H9 (cell line): ENCODE results near the gene DLG1. TPM values are rescaled to one million over a fixed set of nuclear protein-coding genes. Genes with fewer than 3 reads are reported as not detected.

Experiments
- DNase-seq: peaks from one replicate; pipeline ENCODE4 v3.0.0-alpha.2; 2017
- H2AFZ ChIP-seq: one replicate; pipeline ENCODE4 v1.6.1; 2013; ENCODE audit warnings: mild to moderate bottlenecking, low read length, control low read depth, moderate library complexity
- H2AK5ac ChIP-seq: 2 replicates; pipeline ENCODE4 v1.6.1; 2013; ENCODE audit warnings: low read length, control low read depth, mixed read lengths; ENCODE audit not compliant: insufficient read length
- H2BK120ac ChIP-seq: one replicate; pipeline ENCODE4 v1.6.1; 2013; ENCODE audit warnings: low read depth, mild to moderate bottlenecking, low read length, control low read depth, inconsistent platforms; ENCODE audit not compliant: poor library complexity, severe bottlenecking
- H2BK12ac ChIP-seq: 2 replicates; pipeline ENCODE4 v1.6.1; 2013; ENCODE audit warnings: low read length, control low read depth, mixed read lengths, low read depth; ENCODE audit not compliant: insufficient read length
- H2BK15ac ChIP-seq: 2 replicates; pipeline ENCODE4 v1.6.1; 2013; ENCODE audit warnings: low read depth, low read length, control low read depth
- H2BK20ac ChIP-seq: one replicate; pipeline ENCODE4 v1.6.1; 2013; ENCODE audit warnings: low read depth, mild to moderate bottlenecking, low read length, control low read depth, inconsistent platforms; ENCODE audit not compliant: poor library complexity, severe bottlenecking
- H2BK5ac ChIP-seq: 2 replicates; pipeline ENCODE4 v1.6.1; 2013; ENCODE audit warnings: low read length, control low read depth, mixed read lengths; ENCODE audit not compliant: insufficient read length
- H3K14ac ChIP-seq: 2 replicates; pipeline ENCODE4 v1.6.1; 2013; ENCODE audit warnings: low read length, control low read depth; ENCODE audit not compliant: insufficient read depth
- H3K18ac ChIP-seq: 2 replicates; pipeline ENCODE4 v1.6.1; 2013; ENCODE audit warnings: low read depth, mild to moderate bottlenecking, mixed read lengths, low read length, control low read depth; ENCODE audit not compliant: insufficient read length
- H3K23ac ChIP-seq: 2 replicates; pipeline ENCODE4 v1.6.1; 2013; ENCODE audit warnings: low read length, control low read depth, mixed read lengths, low read depth; ENCODE audit not compliant: insufficient read length
- H3K23me2 ChIP-seq: 2 replicates; pipeline ENCODE4 v1.6.1; 2013; ENCODE audit warnings: low read depth, mild to moderate bottlenecking, mixed read lengths, low read length, control low read depth; ENCODE audit not compliant: insufficient read length, poor library complexity, severe bottlenecking
- H3K27ac ChIP-seq: 2 replicates; pipeline ENCODE4 v1.5.1; 2013; ENCODE audit warnings: low read length, control low read depth, mixed read lengths, low read depth; ENCODE audit not compliant: insufficient read length
- H3K27me3 ChIP-seq: 2 replicates; pipeline ENCODE4 v1.6.1; 2013; ENCODE audit warnings: low read length, control low read depth, inconsistent platforms; ENCODE audit not compliant: insufficient read depth
- H3K4ac ChIP-seq: 2 replicates; pipeline ENCODE4 v1.6.1; 2013; ENCODE audit warnings: low read depth, mild to moderate bottlenecking, control low read depth, inconsistent platforms, low read length, moderate library complexity
- H3K4me1 ChIP-seq: 2 replicates; pipeline ENCODE4 v1.6.1; 2013; ENCODE audit warnings: low read length, control low read depth, inconsistent platforms; ENCODE audit not compliant: insufficient read depth
- H3K4me2 ChIP-seq: 2 replicates; pipeline ENCODE4 v1.6.1; 2013; ENCODE audit warnings: low read length, control low read depth, mixed read lengths; ENCODE audit not compliant: insufficient read length, insufficient read depth
- H3K56ac ChIP-seq: 2 replicates; pipeline ENCODE4 v1.6.1; 2013; ENCODE audit warnings: low read depth, mild to moderate bottlenecking, mixed read lengths, low read length, control low read depth; ENCODE audit not compliant: insufficient read length
- H3K79me1 ChIP-seq: 2 replicates; pipeline ENCODE4 v1.6.1; 2013; ENCODE audit warnings: low read depth, mild to moderate bottlenecking, moderate library complexity, low read length, control low read depth, inconsistent platforms; ENCODE audit not compliant: insufficient read depth, poor library complexity, severe bottlenecking
- H3K79me2 ChIP-seq: 2 replicates; pipeline ENCODE4 v1.6.1; 2013; ENCODE audit warnings: low read length, control low read depth, inconsistent platforms; ENCODE audit not compliant: insufficient read depth
- H3K9ac ChIP-seq: 2 replicates; pipeline ENCODE4 v1.6.1; 2013; ENCODE audit warnings: low read length, control low read depth, mixed read lengths; ENCODE audit not compliant: insufficient read length; ENCODE audit errors: extremely low read depth
- H3K9me3 ChIP-seq: one replicate; pipeline ENCODE4 v1.6.1; 2013; ENCODE audit warnings: low read depth, low read length, inconsistent platforms; ENCODE audit not compliant: control insufficient read depth
- H3T11ph ChIP-seq: one replicate; pipeline ENCODE4 v1.6.1; 2013; ENCODE audit warnings: mild to moderate bottlenecking, low read length, control low read depth, inconsistent platforms
- H4K20me1 ChIP-seq: one replicate; pipeline ENCODE4 v1.6.1; 2013; ENCODE audit not compliant: control insufficient read depth, insufficient read length, insufficient read depth
- H4K5ac ChIP-seq: 2 replicates; pipeline ENCODE4 v1.6.1; 2013; ENCODE audit warnings: low read depth, mild to moderate bottlenecking, mixed read lengths, low read length, control low read depth; ENCODE audit not compliant: insufficient read length
- H4K8ac ChIP-seq: replicated peaks from 2 replicates; pipeline ENCODE4 v1.6.1; 2013; ENCODE audit warnings: low read length, control low read depth, mixed read lengths, low read depth; ENCODE audit not compliant: insufficient read length
- H4K91ac ChIP-seq: 2 replicates; pipeline ENCODE4 v1.6.1; 2013; ENCODE audit warnings: low read depth, mild to moderate bottlenecking, moderate library complexity, mixed read lengths, low read length, control low read depth; ENCODE audit not compliant: insufficient read length
- H3K27ac Mint-ChIP-seq, 3 experiments: 2 replicates in 2 of 3; 3 replicates in 1 of 3; pipeline ENCODE4 v1.8.0; 2020 to 2021; ENCODE audit warnings: mixed read lengths in 3 of 3, mild to moderate bottlenecking in 1 of 3, moderate library complexity in 1 of 3
- H3K27me3 Mint-ChIP-seq: 2 replicates; pipeline ENCODE4 v1.8.0; 2021; ENCODE audit warnings: low read depth, mild to moderate bottlenecking, moderate library complexity, mixed read lengths
- H3K36me3 Mint-ChIP-seq, 3 experiments: 2 replicates in 2 of 3; 3 replicates in 1 of 3; pipeline ENCODE4 v1.8.0; 2020 to 2021; ENCODE audit warnings: low read depth in 3 of 3, mixed read lengths in 3 of 3; ENCODE audit not compliant: insufficient read depth in 1 of 3
- H3K4me1 Mint-ChIP-seq, 2 experiments: 2 replicates each; pipeline ENCODE4 v1.8.0; 2020; ENCODE audit warnings: mixed read lengths in 2 of 2
- H3K4me3 Mint-ChIP-seq, 2 experiments: 2 replicates in 1 of 2; 3 replicates in 1 of 2; pipeline ENCODE4 v1.8.0; 2020 to 2021; ENCODE audit warnings: mild to moderate bottlenecking in 2 of 2, mixed read lengths in 2 of 2, moderate library complexity in 1 of 2
- H3K9me3 Mint-ChIP-seq, 2 experiments: 2 replicates in 1 of 2; 3 replicates in 1 of 2; pipeline ENCODE4 v1.8.0; 2020; ENCODE audit warnings: mild to moderate bottlenecking in 2 of 2, mixed read lengths in 2 of 2, moderate library complexity in 1 of 2
- WGBS: extraction: QIAGEN DNeasy Blood & Tissue Kit; methylation state at CpG from one replicate; pipeline ENCODE4 v1.1.7; 2013; ENCODE audit warnings: missing lambda C conversion rate, low lambda C conversion rate, mixed read lengths; ENCODE audit not compliant: insufficient read length; ENCODE audit errors: extremely low coverage; 5-methylcytosine and 5-hydroxymethylcytosine counted together
- total RNA-seq: library from RNA; stranded (reverse); gene quantifications from 2 replicates; pipeline ENCODE4 v1.2.1, GENCODE V29; 2021
- TF ChIP-seq, protein P1 (sequence below): fragments of 200-600 bp; sonication (generic); conservative IDR thresholded peaks from 3 replicates; pipeline ENCODE4 v1.8.0; 2021; ENCODE audit warnings: antibody characterized with exemption, mild to moderate bottlenecking

The DLG1 gene
- total RNA-seq, 1 experiment from 2014 or later = 84.1 TPM

DNA sequence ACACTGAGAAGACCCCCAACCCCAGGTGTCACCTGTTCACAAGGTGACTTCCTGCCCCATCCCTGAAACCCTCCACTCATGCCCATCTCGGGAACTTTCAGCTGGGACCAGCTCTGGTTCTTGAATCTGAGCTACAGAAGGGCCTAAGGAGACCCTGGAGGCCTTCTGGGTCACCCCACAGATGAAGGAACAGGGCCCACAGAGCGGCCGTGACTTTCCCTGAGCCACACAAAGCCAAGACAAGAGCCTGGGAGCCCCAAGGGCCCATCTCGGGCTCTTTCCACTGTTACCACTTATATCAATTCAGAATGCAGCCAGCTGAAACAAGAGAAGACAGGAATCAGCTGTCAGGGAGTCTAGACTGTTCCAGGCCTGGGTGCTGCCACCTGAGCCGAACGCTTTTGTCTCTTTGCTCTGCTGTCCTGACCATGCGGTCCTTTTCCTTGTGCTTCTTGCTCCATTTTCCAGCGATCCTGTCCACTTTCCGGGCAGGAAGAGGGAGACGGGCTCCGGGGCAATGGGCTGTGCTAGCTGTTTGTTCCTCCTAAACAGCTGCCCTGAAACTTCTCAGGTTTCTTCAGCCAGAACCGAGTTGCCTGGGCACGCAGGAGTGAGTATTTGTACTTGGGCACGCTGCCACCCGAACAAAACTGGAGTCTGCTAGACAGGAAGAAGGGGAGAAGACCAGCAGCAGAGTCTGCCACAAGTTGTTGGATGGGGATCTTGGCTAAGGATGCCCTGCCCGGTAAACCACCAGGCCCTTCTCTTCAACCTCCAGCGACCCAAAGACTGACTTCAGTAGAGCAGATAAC is 301.8 kb downstream of the DLG1 start:
- H3K4me2 ChIP-seq = no peak overlapping the region
- H3K79me2 ChIP-seq = no peaks in the 10 kb centered on the region
- no peak overlapping the region for H2BK5ac ChIP-seq
- TF ChIP-seq, protein P1, sequence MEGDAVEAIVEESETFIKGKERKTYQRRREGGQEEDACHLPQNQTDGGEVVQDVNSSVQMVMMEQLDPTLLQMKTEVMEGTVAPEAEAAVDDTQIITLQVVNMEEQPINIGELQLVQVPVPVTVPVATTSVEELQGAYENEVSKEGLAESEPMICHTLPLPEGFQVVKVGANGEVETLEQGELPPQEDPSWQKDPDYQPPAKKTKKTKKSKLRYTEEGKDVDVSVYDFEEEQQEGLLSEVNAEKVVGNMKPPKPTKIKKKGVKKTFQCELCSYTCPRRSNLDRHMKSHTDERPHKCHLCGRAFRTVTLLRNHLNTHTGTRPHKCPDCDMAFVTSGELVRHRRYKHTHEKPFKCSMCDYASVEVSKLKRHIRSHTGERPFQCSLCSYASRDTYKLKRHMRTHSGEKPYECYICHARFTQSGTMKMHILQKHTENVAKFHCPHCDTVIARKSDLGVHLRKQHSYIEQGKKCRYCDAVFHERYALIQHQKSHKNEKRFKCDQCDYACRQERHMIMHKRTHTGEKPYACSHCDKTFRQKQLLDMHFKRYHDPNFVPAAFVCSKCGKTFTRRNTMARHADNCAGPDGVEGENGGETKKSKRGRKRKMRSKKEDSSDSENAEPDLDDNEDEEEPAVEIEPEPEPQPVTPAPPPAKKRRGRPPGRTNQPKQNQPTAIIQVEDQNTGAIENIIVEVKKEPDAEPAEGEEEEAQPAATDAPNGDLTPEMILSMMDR = no peak
- H3K4me3 Mint-ChIP-seq = no peak overlapping the region
- H3K27ac Mint-ChIP-seq = no peak overlapping the region; a peak in 1 of 7 replicates
- no peak overlapping the region for H3K27ac ChIP-seq
- peak; percentile 17 for DNase-seq
- no peak overlapping the region for H4K91ac ChIP-seq
- no peak overlapping the region for H2AK5ac ChIP-seq
- H4K8ac ChIP-seq = no peak overlapping the region
- no peaks in the 10 kb centered on the region for H3K79me1 ChIP-seq
- no peaks in the 10 kb centered on the region for H3K4me1 ChIP-seq
- no peaks in the 10 kb centered on the region for H3K36me3 Mint-ChIP-seq
- peaks cover 1% of the 10 kb centered on the region; the same call in 1 of the 2 replicates for H3K27me3 Mint-ChIP-seq
- H2BK15ac ChIP-seq = no peak overlapping the region
- H2BK120ac ChIP-seq = no peak overlapping the region
- H4K20me1 ChIP-seq = no peaks in the 10 kb centered on the region
- no peaks in the 10 kb centered on the region for H3K9me3 ChIP-seq
- no peak overlapping the region for H3T11ph ChIP-seq
- no peak overlapping the region for H4K5ac ChIP-seq
- H3K9ac ChIP-seq = no peak overlapping the region
- 0 out of 2 replicates have a peak, but pooled peaks cover 2% of the 10 kb centered on the region for H3K27me3 ChIP-seq
- no peak overlapping the region for H2BK20ac ChIP-seq
- H3K9me3 Mint-ChIP-seq = no peaks in the 10 kb centered on the region; a peak in 1 of 5 replicates
- no CpG with 5 or more reads among the region's 17 CpGs for WGBS
- no peak overlapping the region for H3K4ac ChIP-seq
- no peak overlapping the region for H3K23ac ChIP-seq
- H3K4me1 Mint-ChIP-seq = peaks cover under 1 to 8% of the 10 kb centered on the region in 2 experiments; a peak in 3 of 4 replicates
- H3K14ac ChIP-seq = no peak overlapping the region
- H3K56ac ChIP-seq = no peak overlapping the region
- H2BK12ac ChIP-seq = no peak overlapping the region
- H3K23me2 ChIP-seq = no peaks in the 10 kb centered on the region
- H3K18ac ChIP-seq = no peak overlapping the region
- H2AFZ ChIP-seq = no peak overlapping the region
